GM12878 (cell line): ENCODE data around the gene CNTNAP2. TPM values are rescaled to one million over a fixed set of nuclear protein-coding genes. Genes with fewer than 3 reads are reported as not detected.
"Not testable (repeated sequence)": the region's sequence is repeated elsewhere in the genome, so short reads cannot be mapped to it uniquely, and the experiment has no call there.

Experiments used
- ATAC-seq: fragments of 200-7000 bp; cut with Tn5 transposase; 3 replicates; pipeline ENCODE4 v1.9.1; 2020; ENCODE audit warnings: mild to moderate bottlenecking, moderate library complexity
- BruUV-seq: library from RNA; stranded (reverse); fragments of 400-500 nt; replicated peaks from 2 replicates; lab custom pipeline; 2021; lab: Mats Ljungman, UMichigan
- CTCF ChIA-PET: fragments of 300-600 bp; sonication (Branson Sonifier 250); formaldehyde crosslinking; extraction: SDS; loops from one replicate; lab custom pipeline; 2021; ENCODE audit warnings: inconsistent platforms; lab: Yijun Ruan, JAX
- POLR2A ChIA-PET: fragments of 350-600 bp; formaldehyde crosslinking; extraction: SDS; loops from one replicate; lab custom pipeline; 2021; ENCODE audit warnings: inconsistent platforms; lab: Charles Lee
- RAD21 ChIA-PET: fragments of 300-600 bp; sonication (Branson Sonifier 250); formaldehyde crosslinking; loops from one replicate; lab custom pipeline; 2023; ENCODE audit warnings: antibody characterized with exemption; ENCODE audit not compliant: unreplicated experiment; lab: Charles Lee
- SMC1A ChIA-PET: fragments of 300-600 bp; sonication (Branson Sonifier 250); formaldehyde crosslinking; loops from one replicate; lab custom pipeline; 2023; ENCODE audit not compliant: unreplicated experiment, uncharacterized antibody; lab: Charles Lee
- DNase-seq: peaks from one replicate; pipeline ENCODE4 v3.0.0-alpha.2; 2011; ENCODE audit warnings: low read depth, low spot score
- FAIRE-seq: peaks from 3 replicates; lab custom pipeline; 2011; peaks lifted over from hg19 to GRCh38; lab: Jason Lieb, UNC
- H2AFZ ChIP-seq: 2 replicates; pipeline ENCODE4 v1.6.0; 2011; ENCODE audit warnings: low read depth, low read length, control low read depth; ENCODE audit not compliant: control insufficient read depth
- H3K27ac ChIP-seq: 2 replicates; pipeline ENCODE4 v1.5.1; 2011; ENCODE audit warnings: control low read depth; ENCODE audit not compliant: control insufficient read depth, insufficient read depth
- H3K27me3 ChIP-seq, 2 experiments: replicated peaks in 1 of 2; 2 replicates each; pipeline versions ENCODE4 v1.6.0 to v1.6.1; 2011; ENCODE audit warnings: low read length in 1 of 2; ENCODE audit not compliant: control insufficient read depth in 2 of 2, insufficient read depth in 2 of 2
- H3K36me3 ChIP-seq, 2 experiments: 2 replicates each; pipeline ENCODE4 v1.5.1; 2011; ENCODE audit warnings: low read length in 1 of 2; ENCODE audit not compliant: control insufficient read depth in 2 of 2, insufficient read depth in 2 of 2
- H3K4me1 ChIP-seq: 2 replicates; pipeline ENCODE4 v1.6.1; 2011; ENCODE audit warnings: mild to moderate bottlenecking, low read length, moderate library complexity, mixed read lengths; ENCODE audit not compliant: control insufficient read depth, insufficient read depth
- H3K4me2 ChIP-seq: 2 replicates; pipeline ENCODE4 v1.6.0; 2011; ENCODE audit warnings: control low read depth; ENCODE audit not compliant: control insufficient read depth, insufficient read depth
- H3K4me3 ChIP-seq: fragments of 200-600 bp; sonication (generic); 2 replicates; pipeline ENCODE4 v1.5.1; 2016
- H3K79me2 ChIP-seq: 2 replicates; pipeline ENCODE4 v1.6.0; 2011; ENCODE audit warnings: low read length; ENCODE audit not compliant: control insufficient read depth, insufficient read depth
- H3K9ac ChIP-seq: 2 replicates; pipeline ENCODE4 v1.8.0; 2011; ENCODE audit warnings: low read length, control low read depth, mixed read lengths; ENCODE audit not compliant: control insufficient read depth, insufficient read depth
- H3K9me3 ChIP-seq: replicated peaks from 3 replicates; pipeline ENCODE4 v1.5.1; 2011; ENCODE audit warnings: mild to moderate bottlenecking, low read length; ENCODE audit not compliant: control insufficient read depth, insufficient read depth
- H4K20me1 ChIP-seq: 2 replicates; pipeline ENCODE4 v1.6.0; 2011; ENCODE audit not compliant: control insufficient read depth, insufficient read depth
- BRCA1 ChIP-seq: IDR thresholded peaks from 2 replicates; pipeline ENCODE4 v1.6.1; 2011; ENCODE audit warnings: low read depth, low read length, improper control_type of control experiment
- CBX3 ChIP-seq: fragments of 200-600 bp; sonication (generic); IDR thresholded peaks from 2 replicates; pipeline ENCODE4 v1.6.1; 2016; ENCODE audit warnings: low read depth, borderline replicate concordance
- EGR1 ChIP-seq, 2 experiments: IDR thresholded peaks; 1 replicate in 1 of 2; 2 replicates in 1 of 2; pipeline ENCODE4 v1.6.1; 2011 to 2012; ENCODE audit warnings: low read depth in 2 of 2, low read length in 2 of 2, borderline replicate concordance in 1 of 2, mild to moderate bottlenecking in 1 of 2, moderate library complexity in 1 of 2
- HCFC1 ChIP-seq: fragments of 150-350 bp; IDR thresholded peaks from 2 replicates; pipeline ENCODE4 v1.6.1; 2014; ENCODE audit warnings: low read length
- RFX5 ChIP-seq: IDR thresholded peaks from 2 replicates; pipeline ENCODE4 v1.6.1; 2011; ENCODE audit warnings: low read depth, low read length, improper control_type of control experiment
- SIN3A ChIP-seq: IDR thresholded peaks from 2 replicates; pipeline ENCODE4 v1.6.1; 2012; ENCODE audit warnings: low read depth, low read length, improper control_type of control experiment
- SREBF2 ChIP-seq: IDR thresholded peaks from 2 replicates; pipeline ENCODE4 v1.6.1; 2012; ENCODE audit warnings: mild to moderate bottlenecking, low read length
- ZBTB4 ChIP-seq: fragments of 450-650 bp; formaldehyde crosslinking; IDR thresholded peaks from 2 replicates; pipeline ENCODE4 v1.4.0; 2022; ENCODE audit warnings: mild to moderate bottlenecking, moderate library complexity
- WGBS: methylation state at CpG from one replicate; pipeline ENCODE4 v1.1.6; 2016; ENCODE audit warnings: low lambda C conversion rate; ENCODE audit not compliant: insufficient replicate concordance, insufficient coverage; ENCODE audit errors: missing lambda C conversion rate; 5-methylcytosine and 5-hydroxymethylcytosine counted together
- in situ Hi-C: fragments of 300-500 bp; cut with MboI; formaldehyde crosslinking; loops from 9 replicates; pipeline ENCODE4 v1.14.3; 2018; ENCODE audit warnings: mixed read lengths
- intact Hi-C: fragments of 100-400 bp; cut with micrococcal nuclease; formaldehyde crosslinking; loops from one replicate; pipeline ENCODE4 v1.14.2; 2022; ENCODE audit not compliant: unreplicated experiment
- polyA plus RNA-seq, 11 experiments: library from polyadenylated mRNA; depleted of rRNA in 4 of 11; unstranded in 6 of 11; stranded (reverse) in 5 of 11; fragments of >200 nt; fragmentation: Nextera tagmentation in 4 of 11; fragmentation: Illumina TruSeq in 1 of 11; extraction: Ambion mirVana in 4 of 11; extraction: Trizol in 1 of 11; gene quantifications; 1 replicate in 1 of 11; 2 replicates in 10 of 11; pipeline versions ENCODE4 v1.2.1 to v1.2.3, GENCODE V29; 2011 to 2016; ENCODE audit warnings: inconsistent platforms in 2 of 11, missing spikeins in 2 of 11, low read depth in 1 of 11
- total RNA-seq, 4 experiments: library from RNA; depleted of rRNA in 3 of 4; stranded (reverse); fragments of >200 nt in 3 of 4; fragmentation: Illumina TruSeq in 1 of 4; extraction: Trizol in 1 of 4; gene quantifications; 2 replicates each; pipeline versions ENCODE4 v1.2.1 to v1.2.3, GENCODE V29; 2013 to 2021
- TF ChIP-seq, protein P1 (sequence below): IDR thresholded peaks from 2 replicates; pipeline ENCODE4 v1.6.1; 2012; ENCODE audit warnings: low read depth, low read length, improper control_type of control experiment
- TF ChIP-seq, protein P2 (sequence below): fragments of 450-650 bp; IDR thresholded peaks from 2 replicates; pipeline ENCODE4 v1.6.1; 2017; ENCODE audit warnings: mild to moderate bottlenecking

CNTNAP2 gene
- total and polyA plus RNA-seq, 10 of the 15 experiments (the other 5 are each of a cell fraction or from before 2014, with no cell fraction given), result 0.03 to 0.08 (median 0.03) TPM; not detected in 7

- BruUV-seq, RAD21 ChIA-PET: not testable (repeated sequence)
Measured at GRCh38 chr7:148430690-148431089, 2314.1 kb downstream of the CNTNAP2 start.

GRCh38 chr7:148433521-148434180 is 2317.1 kb downstream of the CNTNAP2 start:
- Histone ChIP-seq H3K4me1 (no peaks in the 10 kb centered on the region), H4K20me1 (no peaks in the 10 kb centered on the region), H2AFZ (no peak overlapping the region), H3K4me2 (no peak overlapping the region), H3K36me3 (no peaks in the 10 kb centered on the region), H3K4me3 (no peak overlapping the region), H3K9ac (no peak overlapping the region), H3K9me3 (no peaks in the 10 kb centered on the region), H3K27me3 (no peaks in the 10 kb centered on the region; a peak in 1 of 4 replicates), H3K79me2 (no peaks in the 10 kb centered on the region), H3K27ac (no peak overlapping the region)
- ChIA-PET CTCF (interaction anchor here (0.8 kb wide), 1 partner anchor 59 kb away, joined by 3 read pairs; no protein-coding TSS in a partner anchor), POLR2A (no interaction called here), SMC1A (no interaction called here), RAD21 (no interaction called here)
- DNase-seq, result no peak
- FAIRE-seq, result no peak
- WGBS, result 39% methylated on average over 3 of the region's 3 CpGs
- ATAC-seq, result no peak
- no TSS peak for BruUV-seq
- intact Hi-C loops (no loop called here), in situ Hi-C loops (no loop called here)
- TF ChIP-seq ZBTB4 (CRISPR knock-in tag) (no peak), SIN3A (no peak), EGR1 (IDR thresholded peaks at IDR 0.05; ENCODE audit: borderline replicate concordance in 1 of 2, low read depth in 2 of 2, low read length in 2 of 2) (no peak), HCFC1 (no peak), CBX3 (no peak), SREBF2 (no peak), BRCA1 (no peak), RFX5 (no peak)
- TF ChIP-seq, protein P1, sequence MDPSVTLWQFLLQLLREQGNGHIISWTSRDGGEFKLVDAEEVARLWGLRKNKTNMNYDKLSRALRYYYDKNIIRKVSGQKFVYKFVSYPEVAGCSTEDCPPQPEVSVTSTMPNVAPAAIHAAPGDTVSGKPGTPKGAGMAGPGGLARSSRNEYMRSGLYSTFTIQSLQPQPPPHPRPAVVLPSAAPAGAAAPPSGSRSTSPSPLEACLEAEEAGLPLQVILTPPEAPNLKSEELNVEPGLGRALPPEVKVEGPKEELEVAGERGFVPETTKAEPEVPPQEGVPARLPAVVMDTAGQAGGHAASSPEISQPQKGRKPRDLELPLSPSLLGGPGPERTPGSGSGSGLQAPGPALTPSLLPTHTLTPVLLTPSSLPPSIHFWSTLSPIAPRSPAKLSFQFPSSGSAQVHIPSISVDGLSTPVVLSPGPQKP, result no peak
- TF ChIP-seq, protein P2, sequence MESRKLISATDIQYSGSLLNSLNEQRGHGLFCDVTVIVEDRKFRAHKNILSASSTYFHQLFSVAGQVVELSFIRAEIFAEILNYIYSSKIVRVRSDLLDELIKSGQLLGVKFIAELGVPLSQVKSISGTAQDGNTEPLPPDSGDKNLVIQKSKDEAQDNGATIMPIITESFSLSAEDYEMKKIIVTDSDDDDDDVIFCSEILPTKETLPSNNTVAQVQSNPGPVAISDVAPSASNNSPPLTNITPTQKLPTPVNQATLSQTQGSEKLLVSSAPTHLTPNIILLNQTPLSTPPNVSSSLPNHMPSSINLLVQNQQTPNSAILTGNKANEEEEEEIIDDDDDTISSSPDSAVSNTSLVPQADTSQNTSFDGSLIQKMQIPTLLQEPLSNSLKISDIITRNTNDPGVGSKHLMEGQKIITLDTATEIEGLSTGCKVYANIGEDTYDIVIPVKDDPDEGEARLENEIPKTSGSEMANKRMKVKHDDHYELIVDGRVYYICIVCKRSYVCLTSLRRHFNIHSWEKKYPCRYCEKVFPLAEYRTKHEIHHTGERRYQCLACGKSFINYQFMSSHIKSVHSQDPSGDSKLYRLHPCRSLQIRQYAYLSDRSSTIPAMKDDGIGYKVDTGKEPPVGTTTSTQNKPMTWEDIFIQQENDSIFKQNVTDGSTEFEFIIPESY, result no peak

More at GRCh38 chr7:148430690-148431089, 2314.1 kb downstream of the CNTNAP2 start:
- CTCF ChIA-PET, SMC1A ChIA-PET, H2AFZ ChIP-seq, H3K9ac ChIP-seq, H3K4me2 ChIP-seq, H3K79me2 ChIP-seq, intact Hi-C loops, FAIRE-seq, H3K4me3 ChIP-seq, H3K36me3 ChIP-seq, POLR2A ChIA-PET, in situ Hi-C loops, DNase-seq, H3K4me1 ChIP-seq, H3K27ac ChIP-seq, H4K20me1 ChIP-seq, ATAC-seq, H3K27me3 ChIP-seq, H3K9me3 ChIP-seq: not testable (repeated sequence)
- 55% methylated on average over 3 of the region's 3 CpGs for WGBS
